A673 (cell line): ENCODE measurements around the gene OFD1.

Source experiments
- EZH2 ChIP-seq: fragments of 200-600 bp; sonication (generic); IDR thresholded peaks from 2 replicates; pipeline ENCODE4 v1.6.1; 2017; ENCODE audit warnings: borderline replicate concordance, low read depth, mild to moderate bottlenecking, mixed read lengths, antibody characterized with exemption, low read length; ENCODE audit not compliant: poor library complexity, severe bottlenecking
- TF ChIP-seq, protein P1 (sequence below): fragments of 300-800, 200-600 bp; sonication (generic); conservative IDR thresholded peaks from 2 replicates; pipeline ENCODE4 v1.5.1; 2017; ENCODE audit warnings: low read depth, mild to moderate bottlenecking, antibody characterized with exemption, low read length, moderate library complexity, mixed read lengths

GRCh38 chrX:13711141-13711540 lies 23.4 kb upstream of the OFD1 start:
- TF ChIP-seq, protein P1, sequence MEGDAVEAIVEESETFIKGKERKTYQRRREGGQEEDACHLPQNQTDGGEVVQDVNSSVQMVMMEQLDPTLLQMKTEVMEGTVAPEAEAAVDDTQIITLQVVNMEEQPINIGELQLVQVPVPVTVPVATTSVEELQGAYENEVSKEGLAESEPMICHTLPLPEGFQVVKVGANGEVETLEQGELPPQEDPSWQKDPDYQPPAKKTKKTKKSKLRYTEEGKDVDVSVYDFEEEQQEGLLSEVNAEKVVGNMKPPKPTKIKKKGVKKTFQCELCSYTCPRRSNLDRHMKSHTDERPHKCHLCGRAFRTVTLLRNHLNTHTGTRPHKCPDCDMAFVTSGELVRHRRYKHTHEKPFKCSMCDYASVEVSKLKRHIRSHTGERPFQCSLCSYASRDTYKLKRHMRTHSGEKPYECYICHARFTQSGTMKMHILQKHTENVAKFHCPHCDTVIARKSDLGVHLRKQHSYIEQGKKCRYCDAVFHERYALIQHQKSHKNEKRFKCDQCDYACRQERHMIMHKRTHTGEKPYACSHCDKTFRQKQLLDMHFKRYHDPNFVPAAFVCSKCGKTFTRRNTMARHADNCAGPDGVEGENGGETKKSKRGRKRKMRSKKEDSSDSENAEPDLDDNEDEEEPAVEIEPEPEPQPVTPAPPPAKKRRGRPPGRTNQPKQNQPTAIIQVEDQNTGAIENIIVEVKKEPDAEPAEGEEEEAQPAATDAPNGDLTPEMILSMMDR = no peak
- no peak for TF ChIP-seq EZH2
